H9 (cell line): ENCODE results near the gene SLC12A6. TPM values are rescaled to one million over a fixed set of nuclear protein-coding genes. Genes with fewer than 3 reads are reported as not detected.

Experiments
- DNase-seq: peaks from one replicate; pipeline ENCODE4 v3.0.0-alpha.2; 2017
- H2AFZ ChIP-seq: one replicate; pipeline ENCODE4 v1.6.1; 2013; ENCODE audit warnings: mild to moderate bottlenecking, low read length, control low read depth, moderate library complexity
- H2AK5ac ChIP-seq: 2 replicates; pipeline ENCODE4 v1.6.1; 2013; ENCODE audit warnings: low read length, control low read depth, mixed read lengths; ENCODE audit not compliant: insufficient read length
- H2BK120ac ChIP-seq: one replicate; pipeline ENCODE4 v1.6.1; 2013; ENCODE audit warnings: low read depth, mild to moderate bottlenecking, low read length, control low read depth, inconsistent platforms; ENCODE audit not compliant: poor library complexity, severe bottlenecking
- H2BK12ac ChIP-seq: 2 replicates; pipeline ENCODE4 v1.6.1; 2013; ENCODE audit warnings: low read length, control low read depth, mixed read lengths, low read depth; ENCODE audit not compliant: insufficient read length
- H2BK15ac ChIP-seq: 2 replicates; pipeline ENCODE4 v1.6.1; 2013; ENCODE audit warnings: low read depth, low read length, control low read depth
- H2BK20ac ChIP-seq: one replicate; pipeline ENCODE4 v1.6.1; 2013; ENCODE audit warnings: low read depth, mild to moderate bottlenecking, low read length, control low read depth, inconsistent platforms; ENCODE audit not compliant: poor library complexity, severe bottlenecking
- H2BK5ac ChIP-seq: 2 replicates; pipeline ENCODE4 v1.6.1; 2013; ENCODE audit warnings: low read length, control low read depth, mixed read lengths; ENCODE audit not compliant: insufficient read length
- H3K14ac ChIP-seq: 2 replicates; pipeline ENCODE4 v1.6.1; 2013; ENCODE audit warnings: low read length, control low read depth; ENCODE audit not compliant: insufficient read depth
- H3K18ac ChIP-seq: 2 replicates; pipeline ENCODE4 v1.6.1; 2013; ENCODE audit warnings: low read depth, mild to moderate bottlenecking, mixed read lengths, low read length, control low read depth; ENCODE audit not compliant: insufficient read length
- H3K23ac ChIP-seq: 2 replicates; pipeline ENCODE4 v1.6.1; 2013; ENCODE audit warnings: low read length, control low read depth, mixed read lengths, low read depth; ENCODE audit not compliant: insufficient read length
- H3K23me2 ChIP-seq: 2 replicates; pipeline ENCODE4 v1.6.1; 2013; ENCODE audit warnings: low read depth, mild to moderate bottlenecking, mixed read lengths, low read length, control low read depth; ENCODE audit not compliant: insufficient read length, poor library complexity, severe bottlenecking
- H3K27ac ChIP-seq: 2 replicates; pipeline ENCODE4 v1.5.1; 2013; ENCODE audit warnings: low read length, control low read depth, mixed read lengths, low read depth; ENCODE audit not compliant: insufficient read length
- H3K27me3 ChIP-seq: 2 replicates; pipeline ENCODE4 v1.6.1; 2013; ENCODE audit warnings: low read length, control low read depth, inconsistent platforms; ENCODE audit not compliant: insufficient read depth
- H3K4ac ChIP-seq: 2 replicates; pipeline ENCODE4 v1.6.1; 2013; ENCODE audit warnings: low read depth, mild to moderate bottlenecking, control low read depth, inconsistent platforms, low read length, moderate library complexity
- H3K4me1 ChIP-seq: 2 replicates; pipeline ENCODE4 v1.6.1; 2013; ENCODE audit warnings: low read length, control low read depth, inconsistent platforms; ENCODE audit not compliant: insufficient read depth
- H3K4me2 ChIP-seq: 2 replicates; pipeline ENCODE4 v1.6.1; 2013; ENCODE audit warnings: low read length, control low read depth, mixed read lengths; ENCODE audit not compliant: insufficient read length, insufficient read depth
- H3K56ac ChIP-seq: 2 replicates; pipeline ENCODE4 v1.6.1; 2013; ENCODE audit warnings: low read depth, mild to moderate bottlenecking, mixed read lengths, low read length, control low read depth; ENCODE audit not compliant: insufficient read length
- H3K79me1 ChIP-seq: 2 replicates; pipeline ENCODE4 v1.6.1; 2013; ENCODE audit warnings: low read depth, mild to moderate bottlenecking, moderate library complexity, low read length, control low read depth, inconsistent platforms; ENCODE audit not compliant: insufficient read depth, poor library complexity, severe bottlenecking
- H3K79me2 ChIP-seq: 2 replicates; pipeline ENCODE4 v1.6.1; 2013; ENCODE audit warnings: low read length, control low read depth, inconsistent platforms; ENCODE audit not compliant: insufficient read depth
- H3K9ac ChIP-seq: 2 replicates; pipeline ENCODE4 v1.6.1; 2013; ENCODE audit warnings: low read length, control low read depth, mixed read lengths; ENCODE audit not compliant: insufficient read length; ENCODE audit errors: extremely low read depth
- H3K9me3 ChIP-seq: one replicate; pipeline ENCODE4 v1.6.1; 2013; ENCODE audit warnings: low read depth, low read length, inconsistent platforms; ENCODE audit not compliant: control insufficient read depth
- H3T11ph ChIP-seq: one replicate; pipeline ENCODE4 v1.6.1; 2013; ENCODE audit warnings: mild to moderate bottlenecking, low read length, control low read depth, inconsistent platforms
- H4K20me1 ChIP-seq: one replicate; pipeline ENCODE4 v1.6.1; 2013; ENCODE audit not compliant: control insufficient read depth, insufficient read length, insufficient read depth
- H4K5ac ChIP-seq: 2 replicates; pipeline ENCODE4 v1.6.1; 2013; ENCODE audit warnings: low read depth, mild to moderate bottlenecking, mixed read lengths, low read length, control low read depth; ENCODE audit not compliant: insufficient read length
- H4K8ac ChIP-seq: replicated peaks from 2 replicates; pipeline ENCODE4 v1.6.1; 2013; ENCODE audit warnings: low read length, control low read depth, mixed read lengths, low read depth; ENCODE audit not compliant: insufficient read length
- H4K91ac ChIP-seq: 2 replicates; pipeline ENCODE4 v1.6.1; 2013; ENCODE audit warnings: low read depth, mild to moderate bottlenecking, moderate library complexity, mixed read lengths, low read length, control low read depth; ENCODE audit not compliant: insufficient read length
- H3K27ac Mint-ChIP-seq, 3 experiments: 2 replicates in 2 of 3; 3 replicates in 1 of 3; pipeline ENCODE4 v1.8.0; 2020 to 2021; ENCODE audit warnings: mixed read lengths in 3 of 3, mild to moderate bottlenecking in 1 of 3, moderate library complexity in 1 of 3
- H3K27me3 Mint-ChIP-seq: 2 replicates; pipeline ENCODE4 v1.8.0; 2021; ENCODE audit warnings: low read depth, mild to moderate bottlenecking, moderate library complexity, mixed read lengths
- H3K36me3 Mint-ChIP-seq, 3 experiments: 2 replicates in 2 of 3; 3 replicates in 1 of 3; pipeline ENCODE4 v1.8.0; 2020 to 2021; ENCODE audit warnings: low read depth in 3 of 3, mixed read lengths in 3 of 3; ENCODE audit not compliant: insufficient read depth in 1 of 3
- H3K4me1 Mint-ChIP-seq, 2 experiments: 2 replicates each; pipeline ENCODE4 v1.8.0; 2020; ENCODE audit warnings: mixed read lengths in 2 of 2
- H3K4me3 Mint-ChIP-seq, 2 experiments: 2 replicates in 1 of 2; 3 replicates in 1 of 2; pipeline ENCODE4 v1.8.0; 2020 to 2021; ENCODE audit warnings: mild to moderate bottlenecking in 2 of 2, mixed read lengths in 2 of 2, moderate library complexity in 1 of 2
- H3K9me3 Mint-ChIP-seq, 2 experiments: 2 replicates in 1 of 2; 3 replicates in 1 of 2; pipeline ENCODE4 v1.8.0; 2020; ENCODE audit warnings: mild to moderate bottlenecking in 2 of 2, mixed read lengths in 2 of 2, moderate library complexity in 1 of 2
- WGBS: extraction: QIAGEN DNeasy Blood & Tissue Kit; methylation state at CpG from one replicate; pipeline ENCODE4 v1.1.7; 2013; ENCODE audit warnings: missing lambda C conversion rate, low lambda C conversion rate, mixed read lengths; ENCODE audit not compliant: insufficient read length; ENCODE audit errors: extremely low coverage; 5-methylcytosine and 5-hydroxymethylcytosine counted together
- total RNA-seq: library from RNA; stranded (reverse); gene quantifications from 2 replicates; pipeline ENCODE4 v1.2.1, GENCODE V29; 2021
- TF ChIP-seq, protein P1 (sequence below): fragments of 200-600 bp; sonication (generic); conservative IDR thresholded peaks from 3 replicates; pipeline ENCODE4 v1.8.0; 2021; ENCODE audit warnings: antibody characterized with exemption, mild to moderate bottlenecking

The SLC12A6 gene
- total RNA-seq, 1 experiment from 2014 or later = 11.1 TPM

GRCh38 chr15:34280193-34280592, 57.4 kb downstream of the SLC12A6 start:
- no peaks in the 10 kb centered on the region for H3K79me1 ChIP-seq
- H3K23ac ChIP-seq = no peak overlapping the region
- H3K79me2 ChIP-seq = no peaks in the 10 kb centered on the region
- H3K18ac ChIP-seq = no peak overlapping the region
- H2BK15ac ChIP-seq = no peak overlapping the region
- H3K27me3 Mint-ChIP-seq = no peaks in the 10 kb centered on the region
- H2BK20ac ChIP-seq = no peak overlapping the region
- H3K9me3 Mint-ChIP-seq = no peaks in the 10 kb centered on the region; a peak in 1 of 5 replicates
- no peak overlapping the region for H4K8ac ChIP-seq
- H2AFZ ChIP-seq = no peak overlapping the region
- no peak overlapping the region for H3T11ph ChIP-seq
- no peaks in the 10 kb centered on the region for H3K4me1 Mint-ChIP-seq
- no peaks in the 10 kb centered on the region for H4K20me1 ChIP-seq
- H3K14ac ChIP-seq = no peak overlapping the region
- H2BK12ac ChIP-seq = no peak overlapping the region
- no peak overlapping the region for H4K5ac ChIP-seq
- H3K9ac ChIP-seq = no peak overlapping the region
- no peaks in the 10 kb centered on the region for H3K9me3 ChIP-seq
- H3K36me3 Mint-ChIP-seq = no peaks in the 10 kb centered on the region
- no peaks in the 10 kb centered on the region for H3K4me1 ChIP-seq
- H3K23me2 ChIP-seq = no peaks in the 10 kb centered on the region
- no peak overlapping the region for H3K56ac ChIP-seq
- no peak overlapping the region for H3K4ac ChIP-seq
- H2BK120ac ChIP-seq = no peak overlapping the region
- H3K27ac ChIP-seq = no peak overlapping the region
- no peak overlapping the region for H2AK5ac ChIP-seq
- H3K4me3 Mint-ChIP-seq = no peak overlapping the region
- H2BK5ac ChIP-seq = no peak overlapping the region
- no peak for DNase-seq
- H3K27ac Mint-ChIP-seq = no peak overlapping the region
- no peak overlapping the region for H4K91ac ChIP-seq
- no peak overlapping the region for H3K4me2 ChIP-seq
- no CpG with 5 or more reads among the region's 4 CpGs for WGBS
- TF ChIP-seq, protein P1, sequence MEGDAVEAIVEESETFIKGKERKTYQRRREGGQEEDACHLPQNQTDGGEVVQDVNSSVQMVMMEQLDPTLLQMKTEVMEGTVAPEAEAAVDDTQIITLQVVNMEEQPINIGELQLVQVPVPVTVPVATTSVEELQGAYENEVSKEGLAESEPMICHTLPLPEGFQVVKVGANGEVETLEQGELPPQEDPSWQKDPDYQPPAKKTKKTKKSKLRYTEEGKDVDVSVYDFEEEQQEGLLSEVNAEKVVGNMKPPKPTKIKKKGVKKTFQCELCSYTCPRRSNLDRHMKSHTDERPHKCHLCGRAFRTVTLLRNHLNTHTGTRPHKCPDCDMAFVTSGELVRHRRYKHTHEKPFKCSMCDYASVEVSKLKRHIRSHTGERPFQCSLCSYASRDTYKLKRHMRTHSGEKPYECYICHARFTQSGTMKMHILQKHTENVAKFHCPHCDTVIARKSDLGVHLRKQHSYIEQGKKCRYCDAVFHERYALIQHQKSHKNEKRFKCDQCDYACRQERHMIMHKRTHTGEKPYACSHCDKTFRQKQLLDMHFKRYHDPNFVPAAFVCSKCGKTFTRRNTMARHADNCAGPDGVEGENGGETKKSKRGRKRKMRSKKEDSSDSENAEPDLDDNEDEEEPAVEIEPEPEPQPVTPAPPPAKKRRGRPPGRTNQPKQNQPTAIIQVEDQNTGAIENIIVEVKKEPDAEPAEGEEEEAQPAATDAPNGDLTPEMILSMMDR = no peak
- H3K27me3 ChIP-seq = no peaks in the 10 kb centered on the region
